NB4 (cell line): ENCODE results near the gene MAJIN.

Source experiments
- CTCF ChIP-seq: IDR thresholded peaks from one replicate; pipeline ENCODE4 v1.5.1; 2012; ENCODE audit warnings: low read depth, low read length
- MAX ChIP-seq: IDR thresholded peaks from 2 replicates; pipeline ENCODE4 v1.6.1; 2011; ENCODE audit warnings: low read depth, low read length
- POLR2A ChIP-seq: IDR thresholded peaks from 2 replicates; pipeline ENCODE4 v1.6.1; 2011; ENCODE audit warnings: mild to moderate bottlenecking; ENCODE audit not compliant: insufficient read length; ENCODE audit errors: extremely low read depth

GRCh38 chr11:64989416-64989815 is 17.5 kb upstream of the MAJIN start:
- TF ChIP-seq CTCF (no peak), MAX (no peak), POLR2A (no peak)
